ENCODE results near the gene MAX.

Gene MAX

GRCh38 chr14:65075628-65076325 lies 26.5 kb downstream of the MAX start:
- no peak overlapping the region for H4K8ac ChIP-seq (ENCODE audit: low read depth, low read length)
- peaks cover 35 to 39% of the 10 kb centered on the region in 2 experiments for H3K36me3 ChIP-seq (ENCODE audit: control insufficient read depth in 1 of 2, insufficient read depth in 2 of 2, low read length in 2 of 2)
- H3K27ac ChIP-seq (ENCODE audit: low read depth, low read length): no peak overlapping the region
- no peak overlapping the region for H3K4me3 ChIP-seq (ENCODE audit: low read depth, low read length)
- no peaks in the 10 kb centered on the region for H3K9me3 ChIP-seq (ENCODE audit: insufficient read depth, low read depth, low read length)
- no peak overlapping the region for H2BK120ac ChIP-seq (ENCODE audit: insufficient read depth, low read length, poor library complexity)
- no peaks in the 10 kb centered on the region for H3K79me1 ChIP-seq (ENCODE audit: low read length)
- H2BK12ac ChIP-seq (ENCODE audit: low read length): no peak overlapping the region
- no peaks in the 10 kb centered on the region for H3K27me3 ChIP-seq (ENCODE audit: insufficient read depth, low read length)
- H3K79me2 ChIP-seq (ENCODE audit: control insufficient read depth, insufficient read depth, low read length, poor library complexity): peaks cover 1% of the 10 kb centered on the region
- WGBS (ENCODE audit: extremely low coverage, insufficient coverage, insufficient read length): no CpG with 5 or more reads among the region's 17 CpGs
- H3K23ac ChIP-seq (ENCODE audit: low read length): no peak overlapping the region
- H3K9ac ChIP-seq (ENCODE audit: low read length): no peak overlapping the region
- no peak overlapping the region for H3K18ac ChIP-seq (ENCODE audit: low read length)
- no peak overlapping the region for H2AK5ac ChIP-seq (ENCODE audit: low read length)
- H3K4me2 ChIP-seq (ENCODE audit: low read length): no peak overlapping the region
- no peak overlapping the region for H3K4ac ChIP-seq (ENCODE audit: low read depth, low read length)
- no peaks in the 10 kb centered on the region for H3K4me1 ChIP-seq (ENCODE audit: control insufficient read depth in 1 of 2, insufficient read depth in 2 of 2, low read length in 2 of 2)
- H2BK5ac ChIP-seq (ENCODE audit: low read depth, low read length, poor library complexity): no peak overlapping the region
- no peak overlapping the region for H2AFZ ChIP-seq (ENCODE audit: insufficient read depth, low read length, poor library complexity)
- DNase-seq: no peak
- no peak overlapping the region for H4K12ac ChIP-seq (ENCODE audit: low read depth, low read length)
- H4K91ac ChIP-seq (ENCODE audit: low read depth, low read length): no peak overlapping the region
- H3K14ac ChIP-seq (ENCODE audit: low read length): no peak overlapping the region

GRCh38 chr14:65074449-65075150 lies 27.7 kb downstream of the MAX start:
- Histone ChIP-seq H3K18ac (ENCODE audit: low read length) (no peak overlapping the region), H4K91ac (ENCODE audit: low read depth, low read length) (no peak overlapping the region)

GRCh38 chr14:65073605-65074201 lies 28.6 kb downstream of the MAX start:
- no peaks in the 10 kb centered on the region for H3K4me1 ChIP-seq (ENCODE audit: control insufficient read depth in 1 of 2, insufficient read depth in 2 of 2, low read length in 2 of 2)
- no peaks in the 10 kb centered on the region for H3K79me1 ChIP-seq (ENCODE audit: low read length)
- no peak for DNase-seq
- no CpG with 5 or more reads among the region's 4 CpGs for WGBS (ENCODE audit: extremely low coverage, insufficient coverage, insufficient read length)
- H3K79me2 ChIP-seq (ENCODE audit: control insufficient read depth, insufficient read depth, low read length, poor library complexity): peaks cover 1% of the 10 kb centered on the region
- H2AK5ac ChIP-seq (ENCODE audit: low read length): no peak overlapping the region
- H2BK120ac ChIP-seq (ENCODE audit: insufficient read depth, low read length, poor library complexity): no peak overlapping the region
- no peak overlapping the region for H3K4me3 ChIP-seq (ENCODE audit: low read depth, low read length)
- H3K18ac ChIP-seq (ENCODE audit: low read length): no peak overlapping the region
- no peak overlapping the region for H3K9ac ChIP-seq (ENCODE audit: low read length)
- H4K12ac ChIP-seq (ENCODE audit: low read depth, low read length): no peak overlapping the region
- H3K36me3 ChIP-seq (ENCODE audit: control insufficient read depth in 1 of 2, insufficient read depth in 2 of 2, low read length in 2 of 2): peaks cover 41 to 49% of the 10 kb centered on the region in 2 experiments
- no peak overlapping the region for H3K4ac ChIP-seq (ENCODE audit: low read depth, low read length)
- H2BK5ac ChIP-seq (ENCODE audit: low read depth, low read length, poor library complexity): no peak overlapping the region
- H3K4me2 ChIP-seq (ENCODE audit: low read length): no peak overlapping the region
- H2BK12ac ChIP-seq (ENCODE audit: low read length): no peak overlapping the region
- H3K27ac ChIP-seq (ENCODE audit: low read depth, low read length): no peak overlapping the region
- no peak overlapping the region for H2AFZ ChIP-seq (ENCODE audit: insufficient read depth, low read length, poor library complexity)
- no peak overlapping the region for H3K23ac ChIP-seq (ENCODE audit: low read length)
- no peak overlapping the region for H4K8ac ChIP-seq (ENCODE audit: low read depth, low read length)
- no peak overlapping the region for H4K91ac ChIP-seq (ENCODE audit: low read depth, low read length)
- peaks cover 1% of the 10 kb centered on the region for H3K9me3 ChIP-seq (ENCODE audit: insufficient read depth, low read depth, low read length)
- no peak overlapping the region for H3K14ac ChIP-seq (ENCODE audit: low read length)
- no peaks in the 10 kb centered on the region for H3K27me3 ChIP-seq (ENCODE audit: insufficient read depth, low read length)

More at GRCh38 chr14:65074449-65075150, 27.7 kb downstream of the MAX start:
- Histone ChIP-seq H3K9ac (ENCODE audit: low read length) (no peak overlapping the region), H3K4me1 (ENCODE audit: control insufficient read depth in 1 of 2, insufficient read depth in 2 of 2, low read length in 2 of 2) (no peaks in the 10 kb centered on the region), H2BK5ac (ENCODE audit: low read depth, low read length, poor library complexity) (no peak overlapping the region), H2AK5ac (ENCODE audit: low read length) (no peak overlapping the region), H3K23ac (ENCODE audit: low read length) (no peak overlapping the region), H2BK120ac (ENCODE audit: insufficient read depth, low read length, poor library complexity) (no peak overlapping the region), H4K12ac (ENCODE audit: low read depth, low read length) (no peak overlapping the region), H3K79me1 (ENCODE audit: low read length) (no peaks in the 10 kb centered on the region), H3K14ac (ENCODE audit: low read length) (no peak overlapping the region), H3K79me2 (ENCODE audit: control insufficient read depth, insufficient read depth, low read length, poor library complexity) (peaks cover 1% of the 10 kb centered on the region), H2BK12ac (ENCODE audit: low read length) (no peak overlapping the region), H3K9me3 (ENCODE audit: insufficient read depth, low read depth, low read length) (no peaks in the 10 kb centered on the region), H3K27ac (ENCODE audit: low read depth, low read length) (no peak overlapping the region), H3K4ac (ENCODE audit: low read depth, low read length) (no peak overlapping the region), H3K4me3 (ENCODE audit: low read depth, low read length) (no peak overlapping the region), H3K36me3 (ENCODE audit: control insufficient read depth in 1 of 2, insufficient read depth in 2 of 2, low read length in 2 of 2) (peaks cover 39 to 40% of the 10 kb centered on the region in 2 experiments), H2AFZ (ENCODE audit: insufficient read depth, low read length, poor library complexity) (no peak overlapping the region), H3K4me2 (ENCODE audit: low read length) (no peak overlapping the region), H4K8ac (ENCODE audit: low read depth, low read length) (no peak overlapping the region), H3K27me3 (ENCODE audit: insufficient read depth, low read length) (no peaks in the 10 kb centered on the region)
- DNase-seq: no peak
- no CpG with 5 or more reads among the region's 3 CpGs for WGBS (ENCODE audit: extremely low coverage, insufficient coverage, insufficient read length)

GRCh38 chr14:65072937-65073336 lies 29.4 kb downstream of the MAX start:
- no peak overlapping the region for H4K91ac ChIP-seq (ENCODE audit: low read depth, low read length)
- no peaks in the 10 kb centered on the region for H3K4me1 ChIP-seq (ENCODE audit: control insufficient read depth in 1 of 2, insufficient read depth in 2 of 2, low read length in 2 of 2)
- H3K14ac ChIP-seq (ENCODE audit: low read length): no peak overlapping the region
- no peak overlapping the region for H2BK5ac ChIP-seq (ENCODE audit: low read depth, low read length, poor library complexity)
- no peak overlapping the region for H4K12ac ChIP-seq (ENCODE audit: low read depth, low read length)
- no peak overlapping the region for H3K4ac ChIP-seq (ENCODE audit: low read depth, low read length)
- no peak overlapping the region for H3K18ac ChIP-seq (ENCODE audit: low read length)
- no peak overlapping the region for H3K4me3 ChIP-seq (ENCODE audit: low read depth, low read length)
- H2AK5ac ChIP-seq (ENCODE audit: low read length): no peak overlapping the region
- no CpG with 5 or more reads among the region's 1 CpG for WGBS (ENCODE audit: extremely low coverage, insufficient coverage, insufficient read length)
- peaks cover 1% of the 10 kb centered on the region for H3K79me2 ChIP-seq (ENCODE audit: control insufficient read depth, insufficient read depth, low read length, poor library complexity)
- H3K23ac ChIP-seq (ENCODE audit: low read length): no peak overlapping the region
- H3K79me1 ChIP-seq (ENCODE audit: low read length): no peaks in the 10 kb centered on the region
- DNase-seq: no peak
- H3K36me3 ChIP-seq (ENCODE audit: control insufficient read depth in 1 of 2, insufficient read depth in 2 of 2, low read length in 2 of 2): peaks cover 41 to 47% of the 10 kb centered on the region in 2 experiments
- H2BK12ac ChIP-seq (ENCODE audit: low read length): no peak overlapping the region
- H2AFZ ChIP-seq (ENCODE audit: insufficient read depth, low read length, poor library complexity): no peak overlapping the region
- H4K8ac ChIP-seq (ENCODE audit: low read depth, low read length): no peak overlapping the region
- H3K27ac ChIP-seq (ENCODE audit: low read depth, low read length): no peak overlapping the region
- no peaks in the 10 kb centered on the region for H3K27me3 ChIP-seq (ENCODE audit: insufficient read depth, low read length)
- no peak overlapping the region for H3K4me2 ChIP-seq (ENCODE audit: low read length)
- H3K9me3 ChIP-seq (ENCODE audit: insufficient read depth, low read depth, low read length): peaks cover 1% of the 10 kb centered on the region
- H3K9ac ChIP-seq (ENCODE audit: low read length): no peak overlapping the region
- no peak overlapping the region for H2BK120ac ChIP-seq (ENCODE audit: insufficient read depth, low read length, poor library complexity)

Measured in trophoblast cell (in vitro differentiated cells and primary cell).